HCT116 (cell line): ENCODE measurements around the gene CNTNAP2. TPM values are rescaled to one million over a fixed set of nuclear protein-coding genes. Genes with fewer than 3 reads are reported as not detected.

Experiments
- ATAC-seq: fragments of 200-7000 bp; cut with Tn5 transposase; 2 replicates; pipeline ENCODE4 v1.9.1; 2020; ENCODE audit warnings: mild to moderate bottlenecking, moderate library complexity
- BruUV-seq: library from RNA; stranded (reverse); fragments of 400-500 nt; replicated peaks from 2 replicates; lab custom pipeline; 2021; lab: Mats Ljungman, UMichigan
- CTCF ChIA-PET: fragments of 300-600 bp; sonication (Branson Sonifier 250); formaldehyde crosslinking; loops from one replicate; lab custom pipeline; 2021; ENCODE audit warnings: antibody characterized with exemption; lab: Charles Lee
- POLR2A ChIA-PET: fragments of 300-600, 350-600 bp; sonication (Branson Sonifier 250); formaldehyde crosslinking; loops from one replicate; lab custom pipeline; 2021; ENCODE audit warnings: antibody characterized with exemption; lab: Charles Lee
- RAD21 ChIA-PET, 2 experiments: fragments of 300-600 bp; sonication (Branson Sonifier 250); formaldehyde crosslinking; loops; one replicate each; lab custom pipeline; 2023; ENCODE audit warnings: low total read pairs in 2 of 2; ENCODE audit not compliant: uncharacterized antibody in 2 of 2, unreplicated experiment in 2 of 2, low non-redundant PET in 1 of 2; lab: Charles Lee
- DNase-seq: peaks from one replicate; pipeline ENCODE4 v3.0.0-alpha.2; 2010; ENCODE audit warnings: low read depth, low spot score
- H2AFZ ChIP-seq: fragments of 200-600 bp; shearing (Covaris generic), sonication (generic); 2 replicates; pipeline ENCODE4 v1.6.1; 2017; ENCODE audit warnings: low read depth, mixed run types, mixed read lengths, antibody characterized with exemption, low read length; ENCODE audit not compliant: poor library complexity, severe bottlenecking
- H3K27ac ChIP-seq: 2 replicates; pipeline ENCODE4 v1.5.1; 2012; ENCODE audit warnings: low read depth, low read length
- H3K27me3 ChIP-seq: fragments of 200-600 bp; sonication (generic); 2 replicates; pipeline ENCODE4 v1.6.1; 2016; ENCODE audit warnings: mixed run types, low read length, mixed read lengths; ENCODE audit not compliant: insufficient read depth
- H3K36me3 ChIP-seq, 2 experiments: fragments of 200-500 bp in 1 of 2; fragments of 200-600 bp in 1 of 2; sonication (Bioruptor generic) in 1 of 2; sonication (generic) in 1 of 2; 2 replicates each; pipeline versions ENCODE4 v1.5.1 to v1.6.1; 2014 to 2016; ENCODE audit warnings: low read length in 2 of 2, inconsistent platforms in 1 of 2, mixed read lengths in 1 of 2, mixed run types in 1 of 2; ENCODE audit not compliant: insufficient read depth in 2 of 2, control insufficient read depth in 1 of 2
- H3K4me1 ChIP-seq, 2 experiments: fragments of 200-600 bp in 1 of 2; sonication (generic) in 1 of 2; 2 replicates each; pipeline versions ENCODE4 v1.5.1 to v1.6.1; 2012 to 2017; ENCODE audit warnings: low read length in 2 of 2, inconsistent platforms in 1 of 2, mild to moderate bottlenecking in 1 of 2, mixed read lengths in 1 of 2, mixed run types in 1 of 2, moderate library complexity in 1 of 2; ENCODE audit not compliant: insufficient read depth in 2 of 2, control insufficient read depth in 1 of 2
- H3K4me2 ChIP-seq: fragments of 200-600 bp; sonication (generic); 2 replicates; pipeline ENCODE4 v1.6.1; 2017; ENCODE audit warnings: mixed run types, low read length, mixed read lengths
- H3K4me3 ChIP-seq, 2 experiments: fragments of 200-600 bp in 1 of 2; sonication (generic) in 1 of 2; replicated peaks in 1 of 2; 2 replicates each; pipeline ENCODE4 v1.5.1; 2011 to 2016; ENCODE audit warnings: low read length in 2 of 2, control low read depth in 1 of 2, low read depth in 1 of 2, mild to moderate bottlenecking in 1 of 2, mixed read lengths in 1 of 2, mixed run types in 1 of 2
- H3K79me2 ChIP-seq: fragments of 200-600 bp; sonication (generic); 2 replicates; pipeline ENCODE4 v1.6.1; 2017; ENCODE audit warnings: mild to moderate bottlenecking, mixed run types, low read length, moderate library complexity, mixed read lengths; ENCODE audit not compliant: insufficient read depth
- H3K9ac ChIP-seq: fragments of 200-600 bp; sonication (generic); 2 replicates; pipeline ENCODE4 v1.6.1; 2016; ENCODE audit warnings: low read length, mixed read lengths
- H3K9me2 ChIP-seq: fragments of 200-600 bp; sonication (generic), shearing (Covaris generic); 2 replicates; pipeline ENCODE4 v1.6.1; 2017; ENCODE audit warnings: mixed run types, mild to moderate bottlenecking, moderate library complexity; ENCODE audit not compliant: insufficient read depth
- H3K9me3 ChIP-seq, 2 experiments: fragments of 200-500 bp in 1 of 2; fragments of 200-600 bp in 1 of 2; sonication (Bioruptor generic) in 1 of 2; sonication (generic) in 1 of 2; 2 replicates each; pipeline ENCODE4 v1.6.1; 2014 to 2017; ENCODE audit warnings: low read length in 2 of 2, mixed read lengths in 2 of 2, inconsistent platforms in 1 of 2, low read depth in 1 of 2, mild to moderate bottlenecking in 1 of 2, mixed run types in 1 of 2, moderate library complexity in 1 of 2; ENCODE audit not compliant: control insufficient read depth in 1 of 2, insufficient read depth in 1 of 2
- H4K20me1 ChIP-seq: fragments of 200-600 bp; sonication (generic), shearing (Covaris generic); 2 replicates; pipeline ENCODE4 v1.6.1; 2017; ENCODE audit warnings: mixed run types, mild to moderate bottlenecking, moderate library complexity; ENCODE audit not compliant: insufficient read depth
- ATF3 ChIP-seq: IDR thresholded peaks from 2 replicates; pipeline ENCODE4 v1.6.1; 2012
- EGR1 ChIP-seq: IDR thresholded peaks from 2 replicates; pipeline ENCODE4 v1.6.1; 2012; ENCODE audit warnings: low read depth
- ELF1 ChIP-seq: IDR thresholded peaks from 2 replicates; pipeline ENCODE4 v1.6.1; 2012; ENCODE audit warnings: low read depth, borderline replicate concordance
- EZH2 ChIP-seq: fragments of 200-600 bp; sonication (generic); IDR thresholded peaks from 2 replicates; pipeline ENCODE4 v1.6.1; 2017; ENCODE audit warnings: antibody characterized with exemption, mixed run types
- RAD21 ChIP-seq: IDR thresholded peaks from 2 replicates; pipeline ENCODE4 v1.6.1; 2012; ENCODE audit warnings: low read depth, mild to moderate bottlenecking
- SRF ChIP-seq: IDR thresholded peaks from 2 replicates; pipeline ENCODE4 v1.6.1; 2012; ENCODE audit warnings: low read depth
- TCF7L2 ChIP-seq: IDR thresholded peaks from 2 replicates; pipeline ENCODE4 v1.7.0; 2011; ENCODE audit warnings: borderline replicate concordance, inconsistent platforms; ENCODE audit not compliant: insufficient read depth, insufficient read length; ENCODE audit errors: extremely low read depth
- ZBTB33 ChIP-seq: IDR thresholded peaks from 2 replicates; pipeline ENCODE4 v1.6.1; 2011; ENCODE audit warnings: mild to moderate bottlenecking, low read length, moderate library complexity; ENCODE audit not compliant: insufficient replicate concordance; ENCODE audit errors: extremely low read depth
- intact Hi-C: fragments of 100-400 bp; cut with micrococcal nuclease; formaldehyde crosslinking; loops from 2 replicates; pipeline ENCODE4 v1.10.0; 2022
- total RNA-seq: library from RNA; stranded (reverse); gene quantifications from one replicate; pipeline ENCODE4 v1.2.1, GENCODE V29; 2021; ENCODE audit not compliant: unreplicated experiment

CNTNAP2 gene
- total RNA-seq, 1 experiment from 2014 or later = 0.37 TPM

- no peaks in the 10 kb centered on the region for H3K36me3 ChIP-seq
- H3K4me2 ChIP-seq = no peak overlapping the region
- TF ChIP-seq ZBTB33 = no peak
- no peak for TF ChIP-seq RAD21
- no peak for TF ChIP-seq EGR1
- no peak for TF ChIP-seq ATF3
- no peak for TF ChIP-seq SRF
- no peak for TF ChIP-seq EZH2
- TF ChIP-seq ELF1 = no peak
- TF ChIP-seq TCF7L2 = no peak
- ChIA-PET RAD21 (no interaction called here), POLR2A (no interaction called here), CTCF (no interaction called here)
- H4K20me1 ChIP-seq = no peaks in the 10 kb centered on the region
- no peaks in the 10 kb centered on the region for H3K4me1 ChIP-seq
- peaks cover 6 to 11% of the 10 kb centered on the region in 2 experiments; a peak in 2 of 4 replicates for H3K9me3 ChIP-seq
- no peak overlapping the region for H3K9ac ChIP-seq
- H3K4me3 ChIP-seq = no peak overlapping the region
- H3K79me2 ChIP-seq = no peaks in the 10 kb centered on the region
- no peaks in the 10 kb centered on the region for H3K27me3 ChIP-seq
- DNase-seq = no peak
- no peaks in the 10 kb centered on the region for H3K9me2 ChIP-seq
- H2AFZ ChIP-seq = no peak overlapping the region
- ATAC-seq = no peak
- H3K27ac ChIP-seq = no peak overlapping the region
- no TSS peak for BruUV-seq
- intact Hi-C loops = no loop called here
Measured at GRCh38 chr7:147535701-147536111, 1419.1 kb downstream of the CNTNAP2 start.
